WTC11 (cell line): ENCODE results near the gene ARPC1A. TPM values are rescaled to one million over a fixed set of nuclear protein-coding genes. Genes with fewer than 3 reads are reported as not detected.
"Not testable (repeated sequence)": the region's sequence is repeated elsewhere in the genome, so short reads cannot be mapped to it uniquely, and the experiment has no call there.

Source experiments
- ATAC-seq: fragments of 200-7000 bp; cut with Tn5 transposase; 2 replicates; pipeline ENCODE4 v1.10.0; 2021; ENCODE audit warnings: mild to moderate bottlenecking, moderate library complexity
- CTCF ChIA-PET: fragments of 300-600 bp; sonication (Branson Sonifier 250); formaldehyde crosslinking; loops from one replicate; lab custom pipeline; 2021; ENCODE audit warnings: antibody characterized with exemption; lab: Charles Lee
- POLR2A ChIA-PET: fragments of 350-600 bp; sonication (Branson Sonifier 250); formaldehyde crosslinking; loops from one replicate; lab custom pipeline; 2021; ENCODE audit warnings: antibody characterized with exemption; lab: Charles Lee
- DNase-seq: peaks from one replicate; pipeline ENCODE4 v3.0.0; 2021; ENCODE audit warnings: low spot score
- H3K27ac Mint-ChIP-seq: 2 replicates; pipeline ENCODE4 v1.8.0; 2021; ENCODE audit warnings: mixed read lengths
- H3K27me3 Mint-ChIP-seq: 2 replicates; pipeline ENCODE4 v1.8.0; 2021; ENCODE audit warnings: low read depth, mild to moderate bottlenecking, moderate library complexity, mixed read lengths
- H3K36me3 Mint-ChIP-seq: 2 replicates; pipeline ENCODE4 v1.8.0; 2021; ENCODE audit warnings: mixed read lengths
- H3K4me1 Mint-ChIP-seq: 2 replicates; pipeline ENCODE4 v1.8.0; 2022; ENCODE audit warnings: mixed read lengths
- H3K4me3 Mint-ChIP-seq: 2 replicates; pipeline ENCODE4 v1.8.0; 2021; ENCODE audit warnings: mild to moderate bottlenecking, moderate library complexity, mixed read lengths
- H3K9me3 Mint-ChIP-seq: 2 replicates; pipeline ENCODE4 v1.8.0; 2021; ENCODE audit warnings: mixed read lengths
- ARID4B ChIP-seq: sonication (generic); formaldehyde crosslinking; IDR thresholded peaks from 2 replicates; pipeline ENCODE4 v1.8.0; 2023; ENCODE audit warnings: missing genetic modification reagents, mild to moderate bottlenecking, borderline replicate concordance
- ETV6 ChIP-seq: sonication (generic); formaldehyde crosslinking; IDR thresholded peaks from 2 replicates; pipeline ENCODE4 v1.8.1; 2022; ENCODE audit warnings: mild to moderate bottlenecking, missing genetic modification reagents
- NFATC4 ChIP-seq: fragments of 250-450 bp; sonication (Bioruptor Pico); IDR thresholded peaks from 2 replicates; pipeline ENCODE4 v1.9.0; 2021; ENCODE audit warnings: mild to moderate bottlenecking
- RELA ChIP-seq: sonication (generic); formaldehyde crosslinking; IDR thresholded peaks from 2 replicates; pipeline ENCODE4 v1.8.1; 2022; ENCODE audit warnings: missing genetic modification reagents, mild to moderate bottlenecking, borderline replicate concordance
- RORB ChIP-seq: fragments of 250-450 bp; sonication (Bioruptor Pico); IDR thresholded peaks from 2 replicates; pipeline ENCODE4 v1.9.0; 2021; ENCODE audit warnings: mild to moderate bottlenecking
- SOX15 ChIP-seq: fragments of 250-450 bp; sonication (Bioruptor Pico); IDR thresholded peaks from 2 replicates; pipeline ENCODE4 v1.9.0; 2021; ENCODE audit warnings: mild to moderate bottlenecking
- TCF7 ChIP-seq: sonication (generic); formaldehyde crosslinking; IDR thresholded peaks from 2 replicates; pipeline ENCODE4 v1.8.0; 2022; ENCODE audit warnings: mild to moderate bottlenecking, low read depth, missing genetic modification reagents, moderate library complexity
- TEAD4 ChIP-seq: sonication (generic); formaldehyde crosslinking; IDR thresholded peaks from 2 replicates; pipeline ENCODE4 v1.8.0; 2022; ENCODE audit warnings: mild to moderate bottlenecking, missing genetic modification reagents
- TP53 ChIP-seq: sonication (generic); formaldehyde crosslinking; IDR thresholded peaks from 2 replicates; pipeline ENCODE4 v1.8.1; 2023; ENCODE audit warnings: mild to moderate bottlenecking, missing genetic modification reagents
- ZNF396 ChIP-seq: fragments of 250-450 bp; sonication (Bioruptor Pico); IDR thresholded peaks from 2 replicates; pipeline ENCODE4 v1.8.0; 2021; ENCODE audit warnings: mild to moderate bottlenecking, moderate library complexity, borderline replicate concordance
- ZNF416 ChIP-seq: fragments of 250-450 bp; sonication (Bioruptor Pico); IDR thresholded peaks from 2 replicates; pipeline ENCODE4 v1.9.0; 2021; ENCODE audit warnings: mild to moderate bottlenecking, inconsistent platforms
- ZNF532 ChIP-seq: fragments of 250-450 bp; sonication (Bioruptor Pico); IDR thresholded peaks from 2 replicates; pipeline ENCODE4 v1.9.0; 2021; ENCODE audit warnings: mild to moderate bottlenecking, borderline replicate concordance
- total RNA-seq: library from RNA; stranded (reverse); gene quantifications from 3 replicates; pipeline ENCODE4 v1.2.3, GENCODE V29; 2021
- TF ChIP-seq, protein P1 (sequence below): fragments of 200-600 bp; IDR thresholded peaks from 2 replicates; pipeline ENCODE4 v1.8.0; 2022; ENCODE audit warnings: antibody characterized with exemption
- TF ChIP-seq, protein P2 (sequence below): sonication (generic); formaldehyde crosslinking; IDR thresholded peaks from 2 replicates; pipeline ENCODE4 v1.8.1; 2023; ENCODE audit warnings: mild to moderate bottlenecking, missing genetic modification reagents
- TF ChIP-seq, protein P3 (sequence below): sonication (generic); formaldehyde crosslinking; IDR thresholded peaks from 2 replicates; pipeline ENCODE4 v1.8.1; 2022; ENCODE audit warnings: mild to moderate bottlenecking, missing genetic modification reagents, moderate library complexity, borderline replicate concordance

Gene ARPC1A
- total RNA-seq, 1 experiment from 2014 or later: 149 TPM

- CTCF ChIA-PET: not testable (repeated sequence)
These were observed 3.0 kb upstream of the ARPC1A start for GRCh38 chr7:99322659-99323058.

DNA sequence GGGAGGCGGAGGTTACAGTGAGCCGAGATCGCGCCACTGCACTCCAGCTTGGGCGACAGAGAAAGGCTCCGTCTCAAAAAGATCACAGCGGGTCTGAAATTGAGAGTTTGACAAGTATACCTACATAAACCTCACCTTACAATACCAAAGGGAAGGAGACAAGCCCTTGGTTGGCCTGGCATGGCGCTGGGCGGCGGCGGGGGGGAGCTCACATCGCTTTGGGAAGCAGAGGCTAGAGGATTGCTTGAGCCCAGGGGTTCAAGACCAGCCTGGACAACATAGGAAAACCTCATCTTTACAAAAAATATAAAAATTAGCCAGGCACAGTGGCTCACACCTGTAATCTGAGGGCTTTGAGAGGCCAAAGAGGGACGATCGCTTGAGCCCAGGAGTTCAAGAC, 1.1 kb upstream of the ARPC1A start:
- ATAC-seq: no peak

More at GRCh38 chr7:99322659-99323058, 3.0 kb upstream of the ARPC1A start:
- not testable (repeated sequence) for DNase-seq, H3K4me3 Mint-ChIP-seq, ATAC-seq, H3K27me3 Mint-ChIP-seq, H3K36me3 Mint-ChIP-seq, H3K9me3 Mint-ChIP-seq, H3K27ac Mint-ChIP-seq
- POLR2A ChIA-PET: interaction anchor here (0.6 kb wide), 1 partner anchor 55 kb away, joined by 3 read pairs; no protein-coding TSS in a partner anchor
- peaks cover 20% of the 10 kb centered on the region for H3K4me1 Mint-ChIP-seq

More for the DNA sequence above, 1.1 kb upstream of the ARPC1A start:
- no peaks in the 10 kb centered on the region for H3K36me3 Mint-ChIP-seq
- H3K27me3 Mint-ChIP-seq: no peaks in the 10 kb centered on the region
- H3K4me3 Mint-ChIP-seq: peak overlapping the region; percentile 80
- TF ChIP-seq ZNF396 (CRISPR knock-in tag) (no peak), ZNF416 (no peak), RELA (CRISPR knock-in tag) (no peak), TCF7 (no peak), TP53 (CRISPR knock-in tag) (no peak), RORB (CRISPR knock-in tag) (no peak), ARID4B (CRISPR knock-in tag) (no peak), SOX15 (CRISPR knock-in tag) (no peak), ETV6 (CRISPR knock-in tag) (no peak), TEAD4 (CRISPR knock-in tag) (no peak), ZNF532 (CRISPR knock-in tag) (no peak), NFATC4 (CRISPR knock-in tag) (no peak)
- TF ChIP-seq, protein P1, sequence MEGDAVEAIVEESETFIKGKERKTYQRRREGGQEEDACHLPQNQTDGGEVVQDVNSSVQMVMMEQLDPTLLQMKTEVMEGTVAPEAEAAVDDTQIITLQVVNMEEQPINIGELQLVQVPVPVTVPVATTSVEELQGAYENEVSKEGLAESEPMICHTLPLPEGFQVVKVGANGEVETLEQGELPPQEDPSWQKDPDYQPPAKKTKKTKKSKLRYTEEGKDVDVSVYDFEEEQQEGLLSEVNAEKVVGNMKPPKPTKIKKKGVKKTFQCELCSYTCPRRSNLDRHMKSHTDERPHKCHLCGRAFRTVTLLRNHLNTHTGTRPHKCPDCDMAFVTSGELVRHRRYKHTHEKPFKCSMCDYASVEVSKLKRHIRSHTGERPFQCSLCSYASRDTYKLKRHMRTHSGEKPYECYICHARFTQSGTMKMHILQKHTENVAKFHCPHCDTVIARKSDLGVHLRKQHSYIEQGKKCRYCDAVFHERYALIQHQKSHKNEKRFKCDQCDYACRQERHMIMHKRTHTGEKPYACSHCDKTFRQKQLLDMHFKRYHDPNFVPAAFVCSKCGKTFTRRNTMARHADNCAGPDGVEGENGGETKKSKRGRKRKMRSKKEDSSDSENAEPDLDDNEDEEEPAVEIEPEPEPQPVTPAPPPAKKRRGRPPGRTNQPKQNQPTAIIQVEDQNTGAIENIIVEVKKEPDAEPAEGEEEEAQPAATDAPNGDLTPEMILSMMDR: no peak
- TF ChIP-seq, protein P2, sequence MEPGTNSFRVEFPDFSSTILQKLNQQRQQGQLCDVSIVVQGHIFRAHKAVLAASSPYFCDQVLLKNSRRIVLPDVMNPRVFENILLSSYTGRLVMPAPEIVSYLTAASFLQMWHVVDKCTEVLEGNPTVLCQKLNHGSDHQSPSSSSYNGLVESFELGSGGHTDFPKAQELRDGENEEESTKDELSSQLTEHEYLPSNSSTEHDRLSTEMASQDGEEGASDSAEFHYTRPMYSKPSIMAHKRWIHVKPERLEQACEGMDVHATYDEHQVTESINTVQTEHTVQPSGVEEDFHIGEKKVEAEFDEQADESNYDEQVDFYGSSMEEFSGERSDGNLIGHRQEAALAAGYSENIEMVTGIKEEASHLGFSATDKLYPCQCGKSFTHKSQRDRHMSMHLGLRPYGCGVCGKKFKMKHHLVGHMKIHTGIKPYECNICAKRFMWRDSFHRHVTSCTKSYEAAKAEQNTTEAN (CRISPR knock-in tag): no peak
- TF ChIP-seq, protein P3, sequence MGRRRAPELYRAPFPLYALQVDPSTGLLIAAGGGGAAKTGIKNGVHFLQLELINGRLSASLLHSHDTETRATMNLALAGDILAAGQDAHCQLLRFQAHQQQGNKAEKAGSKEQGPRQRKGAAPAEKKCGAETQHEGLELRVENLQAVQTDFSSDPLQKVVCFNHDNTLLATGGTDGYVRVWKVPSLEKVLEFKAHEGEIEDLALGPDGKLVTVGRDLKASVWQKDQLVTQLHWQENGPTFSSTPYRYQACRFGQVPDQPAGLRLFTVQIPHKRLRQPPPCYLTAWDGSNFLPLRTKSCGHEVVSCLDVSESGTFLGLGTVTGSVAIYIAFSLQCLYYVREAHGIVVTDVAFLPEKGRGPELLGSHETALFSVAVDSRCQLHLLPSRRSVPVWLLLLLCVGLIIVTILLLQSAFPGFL (CRISPR knock-in tag): no peak
- H3K27ac Mint-ChIP-seq: no peak overlapping the region
- H3K4me1 Mint-ChIP-seq: peaks cover 20% of the 10 kb centered on the region
- ChIA-PET POLR2A (no interaction called here), CTCF (interaction anchor here (0.6 kb wide), 1 partner anchor 9 kb away, joined by 4 read pairs; no protein-coding TSS in a partner anchor)
- DNase-seq: no peak
- no peaks in the 10 kb centered on the region for H3K9me3 Mint-ChIP-seq
